ENCODE results near the gene FOXL1. TPM values are rescaled to one million over a fixed set of nuclear protein-coding genes. Genes with fewer than 3 reads are reported as not detected.

FOXL1 gene
- total RNA-seq, 3 donors from 2014 or later (not counting 1 experiment from before 2014, with no cell fraction given), result 0.10 TPM; not detected in 2

- H3K4me1 ChIP-seq (ENCODE audit: control insufficient read depth, insufficient read depth, low read length), result no peaks in the 10 kb centered on the region
- Mint-ChIP-seq H3K4me3 (no peak overlapping the region), H3K4me1 (no peaks in the 10 kb centered on the region), H3K9me3 (no peaks in the 10 kb centered on the region), H3K27ac (no peak overlapping the region), H3K36me3 (no peaks in the 10 kb centered on the region), H3K27me3 (ENCODE audit: low read depth in 2 of 2) (peaks cover 2 to 7% of the 10 kb centered on the region in 2 donors)
- intact Hi-C loops (cut with micrococcal nuclease), result no loop called here
- no peaks in the 10 kb centered on the region for H3K9me3 ChIP-seq (ENCODE audit: control insufficient read depth, insufficient read depth, low read length)
- WGBS (ENCODE audit: insufficient coverage), result 88% methylated on average over 16 of the region's 16 CpGs
- no peaks in the 10 kb centered on the region for H3K27me3 ChIP-seq (ENCODE audit: control insufficient read depth, insufficient read depth, low read length)
- DNase-seq (no peak), ATAC-seq (no peak)
- TF ChIP-seq CTCF (IDR thresholded peaks at IDR 0.05), result no peak
- H3K36me3 ChIP-seq (ENCODE audit: control insufficient read depth, insufficient read depth, low read length), result no peaks in the 10 kb centered on the region
- H3K4me3 ChIP-seq (ENCODE audit: low read length), result no peak overlapping the region
- no peak overlapping the region for H3K27ac ChIP-seq (ENCODE audit: low read length)
Observed at GRCh38 chr16:86618431-86619238, 40.3 kb downstream of the FOXL1 start.

GRCh38 chr16:86619239-86619794 lies 41.0 kb downstream of the FOXL1 start:
- no peaks in the 10 kb centered on the region for H3K27me3 ChIP-seq (ENCODE audit: control insufficient read depth, insufficient read depth, low read length)
- no peaks in the 10 kb centered on the region for H3K36me3 ChIP-seq (ENCODE audit: control insufficient read depth, insufficient read depth, low read length)
- DNase-seq (no peak), ATAC-seq (no peak)
- H3K4me1 Mint-ChIP-seq, result no peaks in the 10 kb centered on the region
- H3K4me3 Mint-ChIP-seq, result no peak overlapping the region
- intact Hi-C loops (cut with micrococcal nuclease), result no loop called here
- H3K4me1 ChIP-seq (ENCODE audit: control insufficient read depth, insufficient read depth, low read length), result no peaks in the 10 kb centered on the region
- no peaks in the 10 kb centered on the region for H3K36me3 Mint-ChIP-seq
- no peak overlapping the region for H3K27ac ChIP-seq (ENCODE audit: low read length)
- no peak for TF ChIP-seq CTCF (IDR thresholded peaks at IDR 0.05)
- H3K9me3 Mint-ChIP-seq, result no peaks in the 10 kb centered on the region
- H3K27ac Mint-ChIP-seq, result no peak overlapping the region
- 92% methylated on average over 21 of the region's 23 CpGs for WGBS (ENCODE audit: insufficient coverage)
- H3K27me3 Mint-ChIP-seq (ENCODE audit: low read depth in 2 of 2), result peaks cover 2 to 7% of the 10 kb centered on the region in 2 donors
- no peaks in the 10 kb centered on the region for H3K9me3 ChIP-seq (ENCODE audit: control insufficient read depth, insufficient read depth, low read length)
- H3K4me3 ChIP-seq (ENCODE audit: low read length), result no peak overlapping the region

DNA sequence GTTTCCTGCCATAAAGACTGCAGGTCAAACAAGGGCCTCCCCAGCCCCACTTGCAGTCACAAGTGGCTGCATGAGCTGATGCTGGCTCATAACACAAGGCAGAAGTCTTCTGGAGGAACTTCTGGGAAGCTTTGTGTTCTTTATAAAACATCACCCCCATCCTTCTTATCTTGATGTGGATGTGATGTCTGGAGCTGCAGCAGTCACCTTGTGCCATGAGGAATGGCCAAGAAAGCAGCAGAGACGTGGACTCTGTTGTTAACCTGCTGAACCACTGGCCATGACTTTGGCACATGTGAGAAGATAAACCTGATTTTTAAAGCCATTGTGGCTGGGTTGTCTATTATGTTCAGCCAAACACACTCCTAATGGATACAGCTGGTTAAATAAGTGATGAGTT lies 41.8 kb downstream of the FOXL1 start:
- H3K4me1 Mint-ChIP-seq, result no peaks in the 10 kb centered on the region

More for the DNA sequence above, 41.8 kb downstream of the FOXL1 start:
- Mint-ChIP-seq H3K4me3 (no peak overlapping the region), H3K27ac (no peak overlapping the region), H3K36me3 (no peaks in the 10 kb centered on the region), H3K27me3 (ENCODE audit: low read depth in 2 of 2) (peaks cover 0 to under 1% of the 10 kb centered on the region in 2 donors), H3K9me3 (no peaks in the 10 kb centered on the region)
- WGBS (ENCODE audit: insufficient coverage), result 88% methylated on average over 1 of the region's 1 CpG
- no peaks in the 10 kb centered on the region for H3K27me3 ChIP-seq (ENCODE audit: control insufficient read depth, insufficient read depth, low read length)
- no peaks in the 10 kb centered on the region for H3K9me3 ChIP-seq (ENCODE audit: control insufficient read depth, insufficient read depth, low read length)
- ATAC-seq (no peak), DNase-seq (no peak)
- no peak for TF ChIP-seq CTCF (IDR thresholded peaks at IDR 0.05)
- no peak overlapping the region for H3K4me3 ChIP-seq (ENCODE audit: low read length)
- intact Hi-C loops (cut with micrococcal nuclease), result no loop called here
- no peaks in the 10 kb centered on the region for H3K36me3 ChIP-seq (ENCODE audit: control insufficient read depth, insufficient read depth, low read length)
- no peak overlapping the region for H3K27ac ChIP-seq (ENCODE audit: low read length)
- H3K4me1 ChIP-seq (ENCODE audit: control insufficient read depth, insufficient read depth, low read length), result no peaks in the 10 kb centered on the region
